ENCODE data around the gene PTTG1. TPM values are rescaled to one million over a fixed set of nuclear protein-coding genes. Genes with fewer than 3 reads are reported as not detected.

Gene PTTG1
- total and polyA plus RNA-seq, 4 experiments from 2014 or later, result 9.2 to 20.2 (median 15.8) TPM

DNA sequence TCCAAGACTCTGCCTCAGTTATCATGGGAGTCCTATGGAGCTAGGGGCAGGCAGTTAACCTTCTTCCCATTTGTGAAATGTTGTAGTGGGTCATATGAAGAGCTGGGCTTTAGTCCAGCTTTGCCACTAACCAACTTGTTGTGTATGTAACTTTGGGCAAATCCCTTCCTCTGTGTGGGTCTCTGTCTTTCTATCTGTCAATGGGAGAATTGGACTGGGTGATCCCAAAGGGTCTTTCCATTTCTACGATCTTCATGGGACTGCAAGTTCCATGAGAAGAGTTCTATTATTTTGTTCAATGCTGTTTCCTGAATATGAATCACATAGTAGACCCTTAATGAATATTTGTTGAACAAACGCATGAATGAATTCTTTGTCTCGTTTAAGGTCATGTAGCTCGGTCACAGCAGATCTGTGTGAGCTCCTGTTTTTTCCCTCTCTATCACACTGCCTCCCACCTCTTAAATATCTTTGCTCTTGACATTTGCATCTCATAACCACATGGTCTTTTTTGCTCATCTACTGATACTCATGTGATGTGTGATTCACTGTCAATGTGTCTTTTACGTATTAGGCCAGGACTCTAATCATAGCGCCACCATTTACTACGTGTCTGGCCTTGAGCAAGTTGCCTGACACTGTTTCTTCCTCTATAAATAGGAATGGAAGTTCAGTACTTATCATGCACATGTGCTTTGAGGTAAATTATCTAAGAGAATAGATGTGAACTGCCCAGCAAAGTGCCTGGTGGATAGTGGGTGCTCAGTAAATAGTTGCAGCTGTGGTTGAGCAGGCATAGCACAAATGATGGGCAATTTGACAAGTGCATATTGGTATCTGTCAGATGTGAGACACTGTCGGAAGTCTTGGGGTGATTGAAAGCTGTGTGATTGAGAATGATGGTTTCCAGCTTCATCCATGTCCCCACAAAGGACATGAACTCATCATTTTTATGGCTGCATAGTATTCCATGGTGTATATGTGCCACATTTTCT lies 37.4 kb downstream of the PTTG1 start:
- Histone ChIP-seq H3K36me3 (ENCODE audit: insufficient read depth, low read length) (no peaks in the 10 kb centered on the region), H3K4me3 (ENCODE audit: low read length in 2 of 2) (no peak overlapping the region), H3K27ac (ENCODE audit: low read depth, low read length) (no peak overlapping the region), H3K9me3 (ENCODE audit: control insufficient read depth in 1 of 2, low read length in 2 of 2) (no peaks in the 10 kb centered on the region), H3K4me1 (ENCODE audit: insufficient read depth, low read length) (peaks cover 2% of the 10 kb centered on the region), H3K27me3 (ENCODE audit: insufficient read depth, low read length) (no peaks in the 10 kb centered on the region)
- H3K4me3 Mint-ChIP-seq, result no peak overlapping the region
- H3K4me1 Mint-ChIP-seq, result peaks cover 0 to 3% (median 3%) of the 10 kb centered on the region in 4 donors
- H3K27ac Mint-ChIP-seq, result peak overlapping the region in 1 of 7 donors; percentile 7
- intact Hi-C loops (cut with micrococcal nuclease), result no loop called here
- no peaks in the 10 kb centered on the region for H3K36me3 Mint-ChIP-seq
- no peaks in the 10 kb centered on the region for H3K9me3 Mint-ChIP-seq
- peaks cover 0 to 2% of the 10 kb centered on the region in 2 donors for H3K27me3 Mint-ChIP-seq
- ChIA-PET POLR2A (ENCODE audit: partially characterized antibody) (interaction anchor here (0.6 kb wide), 1 partner anchor 20 kb away, joined by 3 read pairs; no protein-coding TSS in a partner anchor), CTCF (ENCODE audit: partially characterized antibody) (interaction anchor here (1.3 to 4.5 kb wide), 6 partner anchors 8 to 20 kb away, joined by 3 to 54 read pairs (median 4); no protein-coding TSS in a partner anchor)
- no peak for DNase-seq

DNA sequence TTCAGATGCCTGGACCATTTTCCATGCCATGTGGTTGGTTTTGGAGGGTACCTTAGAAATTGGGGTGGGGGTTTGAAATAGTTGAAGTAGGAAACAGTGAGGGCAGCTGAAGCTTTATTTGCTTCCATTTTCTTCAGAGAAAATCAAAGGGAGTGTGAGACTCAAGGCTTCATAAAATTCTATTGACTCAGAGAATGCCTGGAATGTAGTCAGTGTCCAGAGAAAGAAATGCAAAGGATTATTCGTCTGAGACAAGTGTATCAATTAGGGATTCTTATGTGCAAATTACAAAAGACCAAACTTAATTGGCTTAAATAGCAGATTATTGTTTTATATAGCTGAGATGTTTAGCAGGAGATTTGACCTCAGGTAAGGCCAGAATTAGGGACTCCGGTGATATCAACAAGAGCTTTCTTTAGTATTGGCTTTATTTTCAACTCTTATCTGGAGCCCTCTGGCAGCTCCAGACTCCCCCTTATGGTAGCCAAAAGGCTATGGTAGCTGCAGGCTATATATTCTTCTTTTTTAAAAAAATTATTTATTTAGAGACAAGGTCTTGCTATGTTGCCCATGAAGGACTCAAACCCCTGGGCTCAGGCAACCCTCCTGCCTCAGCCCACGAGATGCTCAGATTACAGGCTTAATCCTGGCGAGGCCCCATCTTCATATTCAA lies 38.9 kb downstream of the PTTG1 start:
- H3K36me3 Mint-ChIP-seq, result no peaks in the 10 kb centered on the region
- Histone ChIP-seq H3K27me3 (ENCODE audit: insufficient read depth, low read length) (no peaks in the 10 kb centered on the region), H3K36me3 (ENCODE audit: insufficient read depth, low read length) (no peaks in the 10 kb centered on the region), H3K4me3 (ENCODE audit: low read length in 2 of 2) (no peak overlapping the region), H3K9me3 (ENCODE audit: control insufficient read depth in 1 of 2, low read length in 2 of 2) (no peaks in the 10 kb centered on the region), H3K4me1 (ENCODE audit: insufficient read depth, low read length) (peaks cover 12% of the 10 kb centered on the region), H3K27ac (ENCODE audit: low read depth, low read length) (no peak overlapping the region)
- no peak overlapping the region for H3K4me3 Mint-ChIP-seq
- no peaks in the 10 kb centered on the region for H3K9me3 Mint-ChIP-seq
- no peak overlapping the region for H3K27ac Mint-ChIP-seq
- intact Hi-C loops (cut with micrococcal nuclease), result loop anchor here (1.0 kb wide), 1 partner anchor 21 kb away; no protein-coding TSS in a partner anchor
- DNase-seq, result no peak
- H3K27me3 Mint-ChIP-seq, result peaks cover 0 to under 1% of the 10 kb centered on the region in 2 donors
- ChIA-PET CTCF (ENCODE audit: partially characterized antibody) (interaction anchor here (0.7 to 4.5 kb wide), 9 partner anchors 9 to 49 kb away, joined by 3 to 54 read pairs (median 5); no protein-coding TSS in a partner anchor), POLR2A (ENCODE audit: partially characterized antibody) (interaction anchor here (1.3 to 1.4 kb wide), 2 partner anchors 9 to 16 kb away, joined by 3 to 4 read pairs; no protein-coding TSS in a partner anchor)
- peaks cover 2 to 17% (median 9%) of the 10 kb centered on the region in 4 donors for H3K4me1 Mint-ChIP-seq

DNA sequence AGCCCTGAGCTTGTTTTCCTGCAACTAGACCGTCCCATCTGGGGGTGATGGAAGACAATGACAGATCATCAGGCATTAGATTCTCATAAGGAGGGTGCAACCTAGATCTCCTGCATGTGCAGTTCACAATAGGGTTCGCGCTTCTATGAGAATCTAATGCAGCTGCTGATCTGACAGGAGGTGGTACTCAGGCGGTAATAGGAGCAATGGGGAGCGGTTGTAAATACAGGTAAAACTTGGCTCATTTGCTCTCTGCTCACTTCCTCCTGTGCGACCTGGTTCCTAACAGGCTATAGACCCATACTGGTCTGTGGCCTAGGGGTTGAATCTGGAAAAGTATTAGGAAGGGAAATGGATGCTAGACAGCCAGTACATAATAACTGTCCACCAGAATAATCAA lies 39.7 kb downstream of the PTTG1 start:
- Histone ChIP-seq H3K4me1 (ENCODE audit: insufficient read depth, low read length) (peaks cover 17% of the 10 kb centered on the region), H3K9me3 (ENCODE audit: control insufficient read depth in 1 of 2, low read length in 2 of 2) (no peaks in the 10 kb centered on the region), H3K4me3 (ENCODE audit: low read length in 2 of 2) (no peak overlapping the region), H3K27ac (ENCODE audit: low read depth, low read length) (no peak overlapping the region), H3K36me3 (ENCODE audit: insufficient read depth, low read length) (no peaks in the 10 kb centered on the region), H3K27me3 (ENCODE audit: insufficient read depth, low read length) (no peaks in the 10 kb centered on the region)
- ChIA-PET POLR2A (ENCODE audit: partially characterized antibody) (interaction anchor here (1.4 kb wide), 1 partner anchor 15 kb away, joined by 4 read pairs; no protein-coding TSS in a partner anchor), CTCF (ENCODE audit: partially characterized antibody) (interaction anchor here (1.0 to 4.5 kb wide), 6 partner anchors 10 to 48 kb away, joined by 3 to 54 read pairs (median 6); no protein-coding TSS in a partner anchor)
- DNase-seq, result no peak
- Mint-ChIP-seq H3K9me3 (no peaks in the 10 kb centered on the region), H3K27me3 (no peaks in the 10 kb centered on the region), H3K36me3 (no peaks in the 10 kb centered on the region), H3K27ac (no peak overlapping the region), H3K4me3 (no peak overlapping the region), H3K4me1 (peaks cover 2 to 24% (median 14%) of the 10 kb centered on the region in 4 donors)
- intact Hi-C loops (cut with micrococcal nuclease), result no loop called here

DNA sequence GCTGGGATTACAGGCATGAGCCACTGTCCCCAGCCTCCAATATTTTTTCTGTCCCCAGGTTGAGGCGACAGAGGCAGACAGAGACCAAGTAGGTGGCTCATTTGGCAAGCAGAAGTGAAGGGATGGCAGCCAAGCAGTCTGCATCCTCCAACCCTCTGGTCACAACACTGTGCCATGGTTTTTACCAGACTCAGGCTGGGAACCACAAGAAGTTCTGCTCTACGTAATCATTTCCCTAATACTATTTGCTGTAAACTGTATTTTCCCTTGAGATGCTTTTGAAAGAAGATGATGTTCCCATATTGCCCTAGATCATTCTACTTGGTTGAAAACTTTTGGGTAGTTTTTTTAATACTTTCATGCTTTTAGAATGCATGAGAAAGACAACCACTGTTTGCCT lies 40.5 kb downstream of the PTTG1 start:
- DNase-seq, result no peak
- Mint-ChIP-seq H3K4me1 (peaks cover 9 to 32% (median 22%) of the 10 kb centered on the region in 4 donors), H3K27me3 (no peaks in the 10 kb centered on the region), H3K4me3 (no peak overlapping the region), H3K27ac (no peak overlapping the region), H3K36me3 (no peaks in the 10 kb centered on the region), H3K9me3 (no peaks in the 10 kb centered on the region)
- CTCF ChIA-PET (ENCODE audit: partially characterized antibody), result interaction anchor here (2.7 to 4.5 kb wide), 2 partner anchors 12 to 24 kb away, joined by 10 to 54 read pairs; no protein-coding TSS in a partner anchor
- H3K4me1 ChIP-seq (ENCODE audit: insufficient read depth, low read length), result peaks cover 25% of the 10 kb centered on the region
- intact Hi-C loops (cut with micrococcal nuclease), result no loop called here
- POLR2A ChIA-PET (ENCODE audit: partially characterized antibody), result no interaction called here
- H3K27ac ChIP-seq (ENCODE audit: low read depth, low read length), result no peak overlapping the region
- H3K9me3 ChIP-seq (ENCODE audit: control insufficient read depth in 1 of 2, low read length in 2 of 2), result no peaks in the 10 kb centered on the region
- no peaks in the 10 kb centered on the region for H3K27me3 ChIP-seq (ENCODE audit: insufficient read depth, low read length)
- no peaks in the 10 kb centered on the region for H3K36me3 ChIP-seq (ENCODE audit: insufficient read depth, low read length)
- no peak overlapping the region for H3K4me3 ChIP-seq (ENCODE audit: low read length in 2 of 2)

DNA sequence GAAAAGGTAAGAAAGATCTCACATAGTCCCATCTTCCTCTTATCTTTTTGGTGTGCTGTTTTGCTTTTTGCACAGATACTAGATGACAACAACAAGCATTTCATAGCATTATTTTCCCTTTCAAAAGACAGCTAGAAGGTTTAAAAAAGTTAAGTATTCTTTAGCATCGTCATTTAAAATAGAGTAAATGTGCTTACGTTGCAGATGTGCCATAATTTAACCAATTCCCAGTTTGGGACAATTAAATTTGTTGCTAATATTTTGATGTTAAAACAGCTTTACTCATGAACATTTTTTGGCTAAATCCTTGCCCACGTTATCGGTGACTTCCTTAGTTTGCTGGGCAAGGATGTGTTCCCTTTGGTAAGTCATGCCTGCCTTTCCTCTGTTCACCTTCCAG lies 41.6 kb downstream of the PTTG1 start:
- H3K27ac Mint-ChIP-seq, result peak overlapping the region in 1 of 7 donors; percentile 4
- intact Hi-C loops (cut with micrococcal nuclease), result no loop called here
- H3K36me3 Mint-ChIP-seq, result peaks cover 0 to 3% of the 10 kb centered on the region in 2 donors
- Histone ChIP-seq H3K4me1 (ENCODE audit: insufficient read depth, low read length) (peaks cover 31% of the 10 kb centered on the region), H3K9me3 (ENCODE audit: control insufficient read depth in 1 of 2, low read length in 2 of 2) (no peaks in the 10 kb centered on the region), H3K27me3 (ENCODE audit: insufficient read depth, low read length) (no peaks in the 10 kb centered on the region), H3K36me3 (ENCODE audit: insufficient read depth, low read length) (no peaks in the 10 kb centered on the region), H3K4me3 (ENCODE audit: low read length in 2 of 2) (no peak overlapping the region), H3K27ac (ENCODE audit: low read depth, low read length) (no peak overlapping the region)
- no peak for DNase-seq
- no peaks in the 10 kb centered on the region for H3K9me3 Mint-ChIP-seq
- ChIA-PET CTCF (ENCODE audit: partially characterized antibody) (interaction anchor here (0.7 kb wide), 1 partner anchor 24 kb away, joined by 3 read pairs; no protein-coding TSS in a partner anchor), POLR2A (ENCODE audit: partially characterized antibody) (interaction anchor here (0.9 kb wide), 1 partner anchor 13 kb away, joined by 3 read pairs; no protein-coding TSS in a partner anchor)
- no peaks in the 10 kb centered on the region for H3K27me3 Mint-ChIP-seq
- H3K4me3 Mint-ChIP-seq, result no peak overlapping the region
- peaks cover 16 to 43% (median 30%) of the 10 kb centered on the region in 4 donors for H3K4me1 Mint-ChIP-seq

DNA sequence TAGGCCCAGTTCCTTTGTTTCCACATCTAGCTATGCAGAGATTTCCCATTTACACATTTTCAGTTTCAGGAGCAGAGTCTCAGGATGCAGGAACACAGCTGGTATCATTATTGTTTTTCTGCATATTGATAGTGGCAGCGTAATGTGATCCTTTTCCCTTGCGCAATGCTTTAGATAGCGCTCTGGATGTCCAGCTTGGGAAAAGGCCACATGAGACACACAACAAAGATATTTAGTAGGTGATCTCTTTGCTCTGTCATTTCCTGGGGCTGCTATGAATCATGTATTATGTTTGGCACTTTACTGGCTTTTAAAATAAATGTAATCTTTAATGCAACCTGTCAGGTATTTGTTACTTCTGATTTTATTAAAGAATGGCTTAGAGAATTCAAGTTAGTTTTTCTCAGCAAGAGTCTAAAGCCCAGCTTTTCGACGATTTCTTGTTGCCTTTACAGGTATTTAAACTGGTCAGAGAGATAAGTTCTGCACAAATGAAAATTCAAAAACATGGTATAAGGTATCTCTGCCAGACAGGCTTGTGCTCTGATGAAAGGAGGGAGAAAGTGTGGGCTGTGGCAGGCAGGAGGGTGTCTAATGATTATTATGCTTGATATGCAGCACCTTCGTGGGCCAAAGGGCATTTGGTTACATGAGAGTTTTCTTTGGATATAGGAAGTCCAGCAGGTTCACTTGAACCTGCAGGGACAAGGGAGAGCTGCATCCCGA lies 42.2 kb downstream of the PTTG1 start:
- no peak overlapping the region for H3K27ac ChIP-seq (ENCODE audit: low read depth, low read length)
- ChIA-PET POLR2A (ENCODE audit: partially characterized antibody) (interaction anchor here (0.9 kb wide), 1 partner anchor 12 kb away, joined by 3 read pairs; no protein-coding TSS in a partner anchor), CTCF (ENCODE audit: partially characterized antibody) (interaction anchor here (5.3 kb wide), 1 partner anchor 25 kb away, joined by 78 read pairs; no protein-coding TSS in a partner anchor)
- H3K36me3 ChIP-seq (ENCODE audit: insufficient read depth, low read length), result no peaks in the 10 kb centered on the region
- H3K4me3 ChIP-seq (ENCODE audit: low read length in 2 of 2), result no peak overlapping the region
- no peak overlapping the region for H3K4me3 Mint-ChIP-seq
- no peak for DNase-seq
- no peaks in the 10 kb centered on the region for H3K27me3 ChIP-seq (ENCODE audit: insufficient read depth, low read length)
- intact Hi-C loops (cut with micrococcal nuclease), result no loop called here
- no peaks in the 10 kb centered on the region for H3K27me3 Mint-ChIP-seq
- peak overlapping the region in 6 of 7 donors; percentile 0 to 82 (median 45) for H3K27ac Mint-ChIP-seq
- H3K9me3 Mint-ChIP-seq, result no peaks in the 10 kb centered on the region
- H3K36me3 Mint-ChIP-seq, result peaks cover 0 to 8% of the 10 kb centered on the region in 2 donors
- peaks cover 20 to 49% (median 36%) of the 10 kb centered on the region in 4 donors for H3K4me1 Mint-ChIP-seq
- peaks cover 31% of the 10 kb centered on the region for H3K4me1 ChIP-seq (ENCODE audit: insufficient read depth, low read length)
- no peaks in the 10 kb centered on the region for H3K9me3 ChIP-seq (ENCODE audit: control insufficient read depth in 1 of 2, low read length in 2 of 2)

All from CD4-positive, alpha-beta memory T cell (primary cell).